M059J (cell line): ENCODE measurements around the gene PON1. TPM values are rescaled to one million over a fixed set of nuclear protein-coding genes. Genes with fewer than 3 reads are reported as not detected.

Source experiments
- DNase-seq: peaks from one replicate; pipeline ENCODE4 v3.0.0-alpha.2; 2012; ENCODE audit warnings: low read depth
- total RNA-seq: library from RNA; depleted of rRNA; stranded (reverse); fragments of >200 nt; shearing (Covaris generic); gene quantifications from 2 replicates; pipeline ENCODE4 v1.2.3, GENCODE V29; 2014; rRNA removed

Gene PON1
- total RNA-seq = not detected in 2 replicates

DNA sequence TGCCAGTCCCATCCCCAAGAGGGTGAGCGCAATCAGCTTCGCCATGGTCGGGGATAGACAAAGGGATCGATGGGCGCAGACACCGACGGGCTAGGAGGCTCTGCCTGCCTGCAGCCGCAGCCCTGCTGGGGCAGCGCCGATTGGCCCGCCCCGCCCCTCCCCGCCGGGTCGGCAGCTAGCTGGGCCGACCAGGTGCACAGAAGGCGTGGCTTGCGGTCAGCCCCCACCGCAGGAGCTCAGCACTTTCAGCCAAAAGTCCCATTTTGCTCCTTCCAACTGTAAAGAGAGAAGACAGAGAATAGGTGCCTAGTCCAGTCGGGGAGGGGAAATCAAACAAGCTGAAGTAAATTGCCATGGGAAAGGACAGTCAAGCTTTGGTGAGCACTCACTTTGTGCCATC is at the start of gene PON1:
Gene PON1, minus strand, starts transcription at position 102 of the 400 bp plus-strand sequence. Its CDS starts 57 bp downstream, at position 45.
- DNase-seq = no peak

GRCh38 chr7:95373323-95373722 is 49.0 kb upstream of the PON1 start:
- DNase-seq = no peak

- DNase-seq = no peak
Measured at GRCh38 chr7:95368235-95368634, 43.9 kb upstream of the PON1 start.

DNA sequence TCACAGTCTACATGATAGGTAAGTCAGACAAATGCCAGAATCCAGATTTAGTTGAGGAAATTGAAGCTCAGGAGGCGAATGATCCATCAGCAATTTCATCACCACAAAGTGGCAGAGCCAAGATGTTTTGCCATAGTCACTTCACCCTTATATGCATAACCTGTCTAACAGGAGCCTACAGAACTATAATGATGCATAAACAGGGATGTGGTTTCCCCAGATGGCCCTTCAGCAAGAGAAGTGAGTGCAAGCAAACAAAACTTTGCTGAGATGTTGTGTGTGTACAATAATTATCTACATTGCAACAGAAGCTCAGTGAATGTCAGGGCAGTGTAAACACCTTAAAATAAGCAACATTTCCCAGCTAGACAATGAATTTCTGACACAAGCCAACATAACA is 43.3 kb upstream of the PON1 start:
- DNase-seq = no peak

- DNase-seq = peak; percentile 29
Measured at GRCh38 chr7:95365151-95365550, 40.8 kb upstream of the PON1 start.

DNA sequence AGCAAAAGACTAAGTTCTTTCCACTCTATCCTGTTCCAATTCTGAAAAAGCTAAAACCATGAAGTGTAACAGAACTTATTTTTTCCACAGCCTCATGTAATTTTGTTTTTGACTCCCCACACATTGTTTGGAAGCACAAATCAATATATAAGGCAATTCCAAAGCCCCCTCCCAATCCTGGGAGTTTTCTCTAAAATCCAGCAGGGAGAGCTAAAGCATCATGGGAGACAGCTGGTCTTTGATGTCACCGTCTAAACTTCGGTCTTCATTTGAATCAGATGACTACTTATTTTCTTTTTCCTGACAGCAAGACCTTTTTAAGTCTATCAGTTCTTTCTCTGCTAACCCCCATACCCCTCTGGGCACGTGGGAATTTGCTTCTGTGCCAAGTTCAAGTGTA is 33.3 kb upstream of the PON1 start:
- DNase-seq = no peak

- DNase-seq = no peak
Measured at GRCh38 chr7:95342642-95343307, 18.4 kb upstream of the PON1 start.

DNA sequence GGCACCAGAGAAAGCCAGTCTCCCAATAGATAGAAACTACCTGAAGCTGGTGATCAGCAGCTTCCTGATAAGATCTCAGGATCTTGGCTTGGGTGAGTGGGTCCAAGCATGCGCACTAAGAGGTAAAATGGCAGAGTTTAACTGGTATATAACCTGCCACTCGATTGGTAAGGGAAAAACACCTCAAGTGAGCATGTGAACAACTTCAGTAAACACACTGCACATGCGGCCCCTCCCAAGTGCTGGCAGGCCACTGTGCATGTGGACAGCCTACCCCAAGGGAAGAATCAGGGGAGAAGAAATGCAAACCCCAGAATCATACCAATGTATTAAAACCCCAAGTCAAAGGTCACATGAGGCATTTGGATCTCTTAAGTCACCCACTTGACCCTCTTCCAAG is 17.7 kb upstream of the PON1 start:
- DNase-seq = no peak

DNA sequence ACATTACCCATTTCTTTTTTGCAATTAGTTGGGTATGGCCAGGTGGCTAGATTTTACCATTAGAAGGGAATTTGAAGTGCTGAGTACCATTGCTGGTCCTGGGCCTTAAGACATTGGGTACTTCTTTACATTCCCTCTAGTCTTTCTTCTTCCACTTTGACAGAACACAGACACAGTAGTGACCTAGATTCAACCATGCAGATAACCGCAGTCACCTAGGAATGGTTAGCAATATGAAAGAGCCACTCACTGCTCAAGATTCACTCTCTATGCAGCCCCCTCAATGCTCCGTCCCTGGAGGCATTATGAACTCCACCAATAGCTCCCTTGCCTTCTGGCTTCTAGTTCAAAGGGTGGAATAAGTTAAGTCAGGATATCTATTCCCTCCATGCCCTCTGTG is 16.2 kb upstream of the PON1 start:
- DNase-seq = no peak

GRCh38 chr7:95338832-95339231 is 14.5 kb upstream of the PON1 start:
- no peak for DNase-seq

DNA sequence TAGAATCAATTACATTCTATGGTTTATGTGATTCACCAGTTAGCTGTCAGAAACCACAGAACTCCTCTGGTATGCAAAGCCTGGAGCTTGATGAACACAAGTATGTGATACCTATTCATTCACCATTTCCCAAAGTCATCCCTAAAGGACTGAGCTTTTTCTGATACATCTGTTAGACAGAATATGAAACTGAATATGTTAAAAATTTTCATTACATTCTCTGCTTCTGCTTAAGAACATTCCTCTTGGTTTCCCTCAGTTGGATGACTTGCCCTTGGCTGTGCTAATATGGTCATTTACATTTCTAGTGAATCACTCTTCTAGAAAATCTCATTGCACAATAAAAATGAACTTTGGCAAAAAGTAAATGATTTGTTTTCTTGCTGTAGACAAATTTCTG is 10.8 kb upstream of the PON1 start:
- peak; percentile 70 for DNase-seq

DNA sequence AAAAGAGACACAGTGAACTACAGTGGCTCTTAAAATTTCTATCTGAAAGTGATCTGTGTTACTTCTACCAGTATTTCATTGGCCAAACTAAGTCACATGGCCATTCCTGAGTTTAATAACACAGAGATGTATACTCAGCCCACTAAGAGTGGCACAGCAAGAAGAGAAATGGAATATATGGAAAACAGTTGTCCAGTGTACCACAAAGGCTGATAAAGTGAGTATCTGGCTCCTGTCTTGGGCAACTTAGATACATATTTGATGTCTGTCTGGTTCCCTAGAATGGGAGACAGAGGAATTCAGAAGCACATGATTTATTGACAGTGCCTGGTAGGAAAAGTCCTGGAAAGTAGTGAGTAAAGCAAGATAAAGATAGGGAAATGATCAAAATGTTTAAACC is 10.1 kb upstream of the PON1 start:
- no peak for DNase-seq

- DNase-seq = no peak
Measured at GRCh38 chr7:95330961-95331337, 6.6 kb upstream of the PON1 start.

GRCh38 chr7:95330204-95330960 is 6.0 kb upstream of the PON1 start:
- peak; percentile 53 for DNase-seq

DNA sequence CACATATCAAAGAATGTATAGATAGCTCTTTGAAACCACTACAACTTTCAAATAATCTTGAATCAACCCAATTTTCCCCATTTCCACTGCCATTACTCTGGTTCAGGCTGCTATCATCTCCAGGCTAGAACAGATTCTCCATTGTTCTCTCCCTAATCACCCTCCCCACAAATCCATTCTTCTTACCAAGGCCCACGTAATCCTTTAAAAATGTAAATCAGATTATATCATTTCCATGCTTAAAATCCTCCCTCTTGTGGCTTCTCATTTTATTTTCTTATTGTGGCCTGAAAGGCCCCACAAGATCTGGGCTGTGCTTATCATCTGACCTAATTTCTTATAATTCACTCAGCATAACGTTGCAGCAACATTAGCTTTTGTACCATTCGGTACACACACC is 3.0 kb upstream of the PON1 start:
- peak; percentile 54 for DNase-seq

- no peak for DNase-seq
Measured at GRCh38 chr7:95323410-95324129, 762 bp downstream of the PON1 start.

GRCh38 chr7:95322854-95323253 is 1.5 kb downstream of the PON1 start:
- DNase-seq = peak; percentile 23

- peak; percentile 43 for DNase-seq
Measured at GRCh38 chr7:95322396-95322795, 1.9 kb downstream of the PON1 start.

- DNase-seq = no peak
Measured at GRCh38 chr7:95321720-95322119, 2.6 kb downstream of the PON1 start.

DNA sequence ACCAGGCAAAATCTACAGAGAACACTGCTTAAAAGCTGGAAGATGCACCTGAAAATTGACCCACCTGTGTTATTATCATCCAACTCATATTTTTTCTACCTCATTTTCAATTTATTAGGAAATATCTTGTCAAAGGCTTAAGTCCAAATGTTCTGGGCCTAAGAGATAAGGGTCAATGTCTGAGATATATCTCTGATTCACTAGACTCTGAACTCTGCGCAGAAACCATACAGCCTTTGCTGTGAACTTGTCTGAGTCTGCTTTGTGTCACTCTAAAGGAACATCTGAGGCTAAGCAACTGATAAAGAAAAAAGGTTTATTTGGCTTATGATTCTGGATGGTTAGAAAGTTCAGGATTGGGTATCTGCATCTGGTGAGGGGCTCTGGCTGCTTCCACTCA is 3.7 kb downstream of the PON1 start:
- no peak for DNase-seq

- no peak for DNase-seq
Measured at GRCh38 chr7:95319570-95319969, 4.8 kb downstream of the PON1 start.

- no peak for DNase-seq
Measured at GRCh38 chr7:95318501-95319100, 5.7 kb downstream of the PON1 start.
